NB4 (cell line): ENCODE measurements around the gene KRCC1.
A peak's percentile ranks its signal among the peaks of the same experiment; 100 is the strongest.

Source experiments
- DNase-seq: peaks from one replicate; pipeline ENCODE4 v3.0.0; 2010; ENCODE audit warnings: low read depth
- H3K4me3 ChIP-seq: one replicate; pipeline ENCODE4 v1.5.1; 2011; ENCODE audit warnings: mild to moderate bottlenecking, low read depth, low read length, moderate library complexity
- MYC ChIP-seq: IDR thresholded peaks from 2 replicates; pipeline ENCODE4 v1.6.1; 2011; ENCODE audit warnings: low read depth, low read length
- POLR2A ChIP-seq: IDR thresholded peaks from 2 replicates; pipeline ENCODE4 v1.6.1; 2011; ENCODE audit warnings: mild to moderate bottlenecking; ENCODE audit not compliant: insufficient read length; ENCODE audit errors: extremely low read depth
- TF ChIP-seq, protein P1 (sequence below): IDR thresholded peaks from 2 replicates; pipeline ENCODE4 v1.6.1; 2011; ENCODE audit warnings: low read depth, low read length
- TF ChIP-seq, protein P2 (sequence below): IDR thresholded peaks from one replicate; pipeline ENCODE4 v1.5.1; 2012; ENCODE audit warnings: low read depth, low read length

The KRCC1 gene

DNA sequence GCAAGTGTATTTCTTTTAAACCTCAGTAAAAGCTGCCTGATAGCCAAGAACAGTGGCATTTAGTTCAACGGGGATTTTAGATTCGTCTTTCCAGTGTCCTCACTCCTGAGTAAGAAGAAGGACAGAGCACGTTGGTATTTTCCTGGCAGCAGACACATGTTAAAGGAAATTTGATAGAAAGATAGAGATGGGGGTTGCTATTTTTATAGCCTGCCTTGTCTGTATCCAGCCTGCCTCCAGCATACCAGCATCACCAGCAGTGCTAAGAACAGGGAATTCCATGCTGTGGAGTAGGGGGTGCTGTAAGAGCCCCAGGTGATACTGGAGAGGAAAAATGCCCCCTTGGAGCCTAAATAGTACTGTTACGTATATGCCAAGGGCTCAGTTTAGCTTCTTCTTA lies 11.0 kb upstream of the KRCC1 start:
- H3K4me3 ChIP-seq = no peak overlapping the region
- TF ChIP-seq POLR2A = no peak
- TF ChIP-seq, protein P1, sequence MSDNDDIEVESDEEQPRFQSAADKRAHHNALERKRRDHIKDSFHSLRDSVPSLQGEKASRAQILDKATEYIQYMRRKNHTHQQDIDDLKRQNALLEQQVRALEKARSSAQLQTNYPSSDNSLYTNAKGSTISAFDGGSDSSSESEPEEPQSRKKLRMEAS = no peak
- no peak for TF ChIP-seq MYC
- TF ChIP-seq, protein P2, sequence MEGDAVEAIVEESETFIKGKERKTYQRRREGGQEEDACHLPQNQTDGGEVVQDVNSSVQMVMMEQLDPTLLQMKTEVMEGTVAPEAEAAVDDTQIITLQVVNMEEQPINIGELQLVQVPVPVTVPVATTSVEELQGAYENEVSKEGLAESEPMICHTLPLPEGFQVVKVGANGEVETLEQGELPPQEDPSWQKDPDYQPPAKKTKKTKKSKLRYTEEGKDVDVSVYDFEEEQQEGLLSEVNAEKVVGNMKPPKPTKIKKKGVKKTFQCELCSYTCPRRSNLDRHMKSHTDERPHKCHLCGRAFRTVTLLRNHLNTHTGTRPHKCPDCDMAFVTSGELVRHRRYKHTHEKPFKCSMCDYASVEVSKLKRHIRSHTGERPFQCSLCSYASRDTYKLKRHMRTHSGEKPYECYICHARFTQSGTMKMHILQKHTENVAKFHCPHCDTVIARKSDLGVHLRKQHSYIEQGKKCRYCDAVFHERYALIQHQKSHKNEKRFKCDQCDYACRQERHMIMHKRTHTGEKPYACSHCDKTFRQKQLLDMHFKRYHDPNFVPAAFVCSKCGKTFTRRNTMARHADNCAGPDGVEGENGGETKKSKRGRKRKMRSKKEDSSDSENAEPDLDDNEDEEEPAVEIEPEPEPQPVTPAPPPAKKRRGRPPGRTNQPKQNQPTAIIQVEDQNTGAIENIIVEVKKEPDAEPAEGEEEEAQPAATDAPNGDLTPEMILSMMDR = no peak
- no peak for DNase-seq

DNA sequence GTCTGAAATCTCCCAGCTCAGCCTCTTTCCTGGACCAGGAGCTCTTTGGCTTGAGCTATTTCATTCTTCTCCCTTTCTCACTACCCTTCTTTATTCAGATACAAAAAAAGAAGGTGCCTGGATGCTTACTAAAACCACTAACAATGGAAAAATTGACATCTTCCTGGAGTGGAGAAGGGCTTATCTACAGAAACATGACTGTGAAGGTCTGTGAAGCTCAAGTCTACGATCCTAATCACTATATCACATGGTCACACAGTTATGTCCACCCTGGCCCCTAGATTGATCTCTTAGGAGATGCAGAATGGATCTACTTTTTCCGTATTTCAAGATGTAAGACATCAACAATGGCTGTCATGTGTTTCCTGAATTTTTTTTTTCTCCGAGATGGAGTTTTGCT lies 5.7 kb upstream of the KRCC1 start:
- no peak overlapping the region for H3K4me3 ChIP-seq
- DNase-seq = no peak
- TF ChIP-seq, protein P2 = no peak
- TF ChIP-seq, protein P1 = no peak
- TF ChIP-seq MYC (no peak), POLR2A (no peak)

DNA sequence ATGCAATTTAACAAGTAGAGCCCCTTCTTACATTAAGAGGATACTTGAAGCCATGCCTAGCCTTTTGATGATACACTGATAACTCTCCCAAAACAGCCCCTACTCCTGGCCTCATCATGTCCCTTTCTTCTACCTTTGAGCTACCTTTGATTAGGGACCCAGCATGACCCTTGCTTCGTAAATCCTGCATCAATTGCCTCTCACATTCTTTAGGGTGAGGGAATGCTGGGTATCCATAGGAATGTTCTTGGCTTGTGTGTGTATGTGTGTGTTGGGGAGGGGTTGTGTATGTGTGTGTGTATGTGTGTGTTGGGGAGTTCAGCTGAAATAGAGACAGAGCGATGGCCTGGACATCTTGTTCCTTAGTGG lies 5.3 kb upstream of the KRCC1 start:
- H3K4me3 ChIP-seq = no peak overlapping the region
- DNase-seq = no peak
- TF ChIP-seq MYC = no peak
- TF ChIP-seq, protein P1 = no peak
- TF ChIP-seq, protein P2 = no peak
- TF ChIP-seq POLR2A = no peak

DNA sequence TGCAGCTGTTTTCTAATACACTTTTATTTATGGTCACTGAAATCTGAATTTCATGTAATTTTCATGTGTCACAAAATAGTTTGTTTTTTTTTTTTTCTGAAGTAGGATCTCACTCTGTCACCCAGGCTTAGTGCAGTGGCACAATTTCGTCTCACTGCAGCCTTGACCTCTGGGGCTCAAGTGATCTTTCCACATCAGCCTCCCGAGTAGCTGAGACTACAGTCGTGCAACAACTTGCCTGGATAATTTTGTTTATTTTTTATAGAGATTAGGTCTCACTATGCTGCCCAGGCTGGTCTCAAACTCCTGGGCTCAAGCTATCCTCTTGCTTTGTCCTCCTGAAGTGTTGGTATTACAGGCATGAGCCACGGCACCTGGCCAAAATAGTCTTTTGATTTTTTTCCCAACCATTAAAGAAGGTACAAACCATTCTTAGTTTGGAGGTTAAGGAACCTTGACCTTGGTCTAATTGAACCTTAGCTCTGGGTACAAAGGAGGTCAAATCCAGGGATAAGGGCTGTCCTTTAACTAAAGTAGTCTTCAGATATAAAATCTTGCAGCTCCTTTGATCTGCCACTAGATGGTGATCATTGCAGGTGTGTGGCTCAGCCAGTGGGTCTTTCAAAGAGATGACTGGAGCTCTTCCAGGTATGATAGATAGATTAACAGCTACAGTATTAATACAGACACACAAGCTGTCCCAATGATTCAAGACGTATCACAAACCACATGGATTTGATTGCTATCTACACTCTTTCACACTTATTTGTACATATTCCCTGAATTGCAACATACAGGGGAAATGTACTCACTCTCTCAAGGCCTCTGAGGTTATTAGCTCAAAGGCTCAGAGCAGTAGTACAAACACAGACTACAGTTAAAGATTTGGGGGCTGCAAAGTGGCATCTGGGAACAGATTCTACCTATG lies 4.7 kb upstream of the KRCC1 start:
- no peak overlapping the region for H3K4me3 ChIP-seq
- DNase-seq = peak; percentile 63
- no peak for TF ChIP-seq MYC
- TF ChIP-seq, protein P2 = peak; percentile 80

DNA sequence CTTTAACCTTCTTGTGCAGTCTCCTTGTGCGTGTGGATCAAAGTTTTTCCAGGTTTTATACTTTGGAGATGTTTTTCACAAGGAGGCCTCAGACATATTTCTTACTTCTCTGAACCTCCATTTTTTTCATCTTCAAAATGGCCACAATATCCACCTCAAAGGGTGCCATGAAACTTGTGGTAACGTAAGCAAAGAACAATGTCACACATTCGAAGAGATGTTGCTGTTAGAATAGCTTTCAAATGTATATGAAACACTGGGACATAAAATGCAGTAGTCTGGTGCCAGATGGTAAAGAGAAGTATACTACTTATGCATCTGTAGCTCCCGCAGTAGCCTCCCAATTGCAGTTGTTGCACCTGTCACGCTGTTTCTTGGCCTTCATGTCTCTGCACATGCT lies 2.6 kb upstream of the KRCC1 start:
- DNase-seq = no peak
- no peak for TF ChIP-seq MYC
- TF ChIP-seq, protein P2 = no peak
- TF ChIP-seq, protein P1 = no peak
- no peak for TF ChIP-seq POLR2A

DNA sequence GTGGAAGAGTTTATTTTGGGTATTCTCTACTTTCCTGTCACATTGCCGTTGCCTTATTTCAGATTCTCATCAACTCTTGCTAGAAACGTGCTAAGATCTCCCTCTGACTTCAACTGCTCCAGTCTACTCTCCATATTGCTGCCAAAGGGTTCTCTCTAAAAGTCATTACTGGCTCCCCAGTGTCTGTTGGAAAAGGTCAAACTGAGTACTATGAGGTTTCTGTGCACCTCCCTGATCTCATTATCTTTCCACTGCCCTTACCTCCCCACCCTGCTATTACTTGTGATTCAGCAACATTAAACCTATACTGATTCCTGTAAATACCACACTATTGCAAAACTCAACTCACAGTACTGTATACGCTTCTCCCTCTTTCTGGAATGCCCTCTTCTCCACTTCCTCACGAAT lies 1.9 kb upstream of the KRCC1 start:
- H3K4me3 ChIP-seq = no peak overlapping the region
- TF ChIP-seq, protein P1 = no peak
- no peak for TF ChIP-seq MYC
- TF ChIP-seq POLR2A = no peak
- TF ChIP-seq, protein P2 = no peak
- peak; percentile 16 for DNase-seq

More for the DNA sequence above, 2.6 kb upstream of the KRCC1 start:
- no peak overlapping the region for H3K4me3 ChIP-seq
